ENCODE measurements around the gene ARHGAP11B. TPM values are rescaled to one million over a fixed set of nuclear protein-coding genes. Genes with fewer than 3 reads are reported as not detected.
"Not testable (repeated sequence)": the region's sequence is repeated elsewhere in the genome, so short reads cannot be mapped to it uniquely, and the experiment has no call there.

Gene ARHGAP11B

DNA sequence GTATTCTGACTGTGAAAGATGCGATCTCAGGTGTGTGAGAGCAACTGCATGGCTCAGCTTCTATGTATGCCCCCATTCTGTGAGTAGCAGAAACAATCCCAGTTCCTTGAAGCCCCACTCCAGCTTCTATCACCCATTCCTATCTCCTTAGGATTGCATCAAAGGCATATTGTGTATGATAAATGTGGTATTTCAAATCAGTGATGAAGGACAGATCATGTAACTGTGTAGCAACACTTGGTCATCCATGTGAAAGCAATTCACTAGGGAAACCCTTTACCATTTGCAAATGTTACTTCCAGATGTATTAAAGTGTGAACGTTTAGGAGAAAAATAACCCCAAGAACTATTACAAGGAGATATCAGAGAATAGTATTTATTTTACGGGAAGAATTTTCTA lies 55.1 kb downstream of the ARHGAP11B start:
- not testable (repeated sequence) for H3K56ac ChIP-seq (ENCODE audit: low read length); DNase-seq; H2AK5ac ChIP-seq (ENCODE audit: low read length); H3K23ac ChIP-seq (ENCODE audit: low read length); H3K4me2 ChIP-seq (ENCODE audit: low read length); H3K4me3 ChIP-seq (ENCODE audit: low read length); H3K79me2 ChIP-seq (ENCODE audit: control insufficient read depth, insufficient read depth, low read length); H3K4ac ChIP-seq (ENCODE audit: low read depth, low read length); H4K5ac ChIP-seq (ENCODE audit: low read length); H2BK120ac ChIP-seq (ENCODE audit: low read depth, low read length); H3K27me3 ChIP-seq (ENCODE audit: insufficient read depth, low read length, poor library complexity); H4K8ac ChIP-seq (ENCODE audit: low read depth, low read length); H2BK5ac ChIP-seq (ENCODE audit: low read length); H3K36me3 ChIP-seq (ENCODE audit: control insufficient read depth, insufficient read depth, low read length); H3K4me1 ChIP-seq (ENCODE audit: control insufficient read depth, low read depth, low read length); H3K27ac ChIP-seq (ENCODE audit: low read depth, low read length); H3K79me1 ChIP-seq (ENCODE audit: low read length); H3K9ac ChIP-seq (ENCODE audit: low read length); H2BK15ac ChIP-seq (replicated peaks; ENCODE audit: low read depth); H3K18ac ChIP-seq (ENCODE audit: low read length)
- no CpG with 5 or more reads among the region's 3 CpGs for WGBS (ENCODE audit: extremely low coverage, insufficient coverage, low lambda C conversion rate)

DNA sequence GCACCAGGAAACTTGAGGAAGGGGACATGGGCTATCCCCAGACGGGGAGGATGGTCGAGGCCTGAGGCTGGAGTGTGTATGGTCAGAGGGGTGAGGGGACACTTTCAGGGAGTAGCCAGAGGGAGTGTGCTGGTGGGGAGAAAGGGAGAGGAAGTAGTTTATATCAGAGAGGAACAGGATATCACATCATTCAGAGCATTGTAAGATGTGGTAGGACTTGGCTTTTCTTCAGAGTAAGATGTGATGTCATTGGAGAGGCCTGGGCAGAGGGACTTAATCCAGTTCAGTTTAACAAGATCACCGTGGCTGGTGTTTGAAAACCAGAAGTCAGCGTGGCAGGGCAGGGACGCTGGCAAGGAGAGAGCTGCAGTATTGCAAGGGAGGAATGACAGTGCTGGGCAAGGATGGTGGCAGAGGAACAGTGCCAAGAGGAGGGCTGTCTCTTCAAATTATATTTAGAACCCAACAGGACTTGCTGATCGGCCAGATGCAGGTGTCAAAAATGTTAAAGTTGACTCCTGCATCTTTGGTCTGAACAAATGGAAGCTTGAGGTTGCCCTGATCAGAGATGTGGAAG lies 59.9 kb downstream of the ARHGAP11B start:
- not testable (repeated sequence) for H3K4me2 ChIP-seq (ENCODE audit: low read length); H3K23ac ChIP-seq (ENCODE audit: low read length); H3K4me3 ChIP-seq (ENCODE audit: low read length); H3K27me3 ChIP-seq (ENCODE audit: insufficient read depth, low read length, poor library complexity); H3K36me3 ChIP-seq (ENCODE audit: control insufficient read depth, insufficient read depth, low read length); H3K4me1 ChIP-seq (ENCODE audit: control insufficient read depth, low read depth, low read length); H3K79me2 ChIP-seq (ENCODE audit: control insufficient read depth, insufficient read depth, low read length); H3K9ac ChIP-seq (ENCODE audit: low read length); H4K5ac ChIP-seq (ENCODE audit: low read length); H2BK120ac ChIP-seq (ENCODE audit: low read depth, low read length); DNase-seq; H3K18ac ChIP-seq (ENCODE audit: low read length); H2AK5ac ChIP-seq (ENCODE audit: low read length); H3K27ac ChIP-seq (ENCODE audit: low read depth, low read length); H3K56ac ChIP-seq (ENCODE audit: low read length); H3K4ac ChIP-seq (ENCODE audit: low read depth, low read length); H3K79me1 ChIP-seq (ENCODE audit: low read length); H4K8ac ChIP-seq (ENCODE audit: low read depth, low read length); H2BK5ac ChIP-seq (ENCODE audit: low read length); H2BK15ac ChIP-seq (replicated peaks; ENCODE audit: low read depth)
- no CpG with 5 or more reads among the region's 6 CpGs for WGBS (ENCODE audit: extremely low coverage, insufficient coverage, low lambda C conversion rate)

GRCh38 chr15:30686651-30687050 lies 60.7 kb downstream of the ARHGAP11B start:
- not testable (repeated sequence) for H3K9ac ChIP-seq (ENCODE audit: low read length); H3K23ac ChIP-seq (ENCODE audit: low read length); H3K4ac ChIP-seq (ENCODE audit: low read depth, low read length); H3K4me3 ChIP-seq (ENCODE audit: low read length); H3K4me2 ChIP-seq (ENCODE audit: low read length); H3K27me3 ChIP-seq (ENCODE audit: insufficient read depth, low read length, poor library complexity); H4K8ac ChIP-seq (ENCODE audit: low read depth, low read length); H4K5ac ChIP-seq (ENCODE audit: low read length); H3K79me1 ChIP-seq (ENCODE audit: low read length); H2BK15ac ChIP-seq (replicated peaks; ENCODE audit: low read depth); H2AK5ac ChIP-seq (ENCODE audit: low read length); H3K27ac ChIP-seq (ENCODE audit: low read depth, low read length); H3K18ac ChIP-seq (ENCODE audit: low read length); H3K56ac ChIP-seq (ENCODE audit: low read length); H3K4me1 ChIP-seq (ENCODE audit: control insufficient read depth, low read depth, low read length); H3K36me3 ChIP-seq (ENCODE audit: control insufficient read depth, insufficient read depth, low read length); H3K79me2 ChIP-seq (ENCODE audit: control insufficient read depth, insufficient read depth, low read length); DNase-seq; H2BK5ac ChIP-seq (ENCODE audit: low read length); H2BK120ac ChIP-seq (ENCODE audit: low read depth, low read length)
- no CpG with 5 or more reads among the region's 2 CpGs for WGBS (ENCODE audit: extremely low coverage, insufficient coverage, low lambda C conversion rate)

Small RNAs within 50 kb of the gene (small RNA-seq; reads per million reads assigned to genes)
- not detected for gene RF00019 (ENCODE audit: insufficient read depth)
- not detected for gene RF00096 (ENCODE audit: insufficient read depth)
- not detected for gene RN7SL628P (ENCODE audit: insufficient read depth)
